ENCODE results near the gene PRSS1.
A peak's percentile ranks its signal among the peaks of the same experiment; 100 is the strongest.
"Not testable (repeated sequence)": the region's sequence is repeated elsewhere in the genome, so short reads cannot be mapped to it uniquely, and the experiment has no call there.

PRSS1 gene

DNA sequence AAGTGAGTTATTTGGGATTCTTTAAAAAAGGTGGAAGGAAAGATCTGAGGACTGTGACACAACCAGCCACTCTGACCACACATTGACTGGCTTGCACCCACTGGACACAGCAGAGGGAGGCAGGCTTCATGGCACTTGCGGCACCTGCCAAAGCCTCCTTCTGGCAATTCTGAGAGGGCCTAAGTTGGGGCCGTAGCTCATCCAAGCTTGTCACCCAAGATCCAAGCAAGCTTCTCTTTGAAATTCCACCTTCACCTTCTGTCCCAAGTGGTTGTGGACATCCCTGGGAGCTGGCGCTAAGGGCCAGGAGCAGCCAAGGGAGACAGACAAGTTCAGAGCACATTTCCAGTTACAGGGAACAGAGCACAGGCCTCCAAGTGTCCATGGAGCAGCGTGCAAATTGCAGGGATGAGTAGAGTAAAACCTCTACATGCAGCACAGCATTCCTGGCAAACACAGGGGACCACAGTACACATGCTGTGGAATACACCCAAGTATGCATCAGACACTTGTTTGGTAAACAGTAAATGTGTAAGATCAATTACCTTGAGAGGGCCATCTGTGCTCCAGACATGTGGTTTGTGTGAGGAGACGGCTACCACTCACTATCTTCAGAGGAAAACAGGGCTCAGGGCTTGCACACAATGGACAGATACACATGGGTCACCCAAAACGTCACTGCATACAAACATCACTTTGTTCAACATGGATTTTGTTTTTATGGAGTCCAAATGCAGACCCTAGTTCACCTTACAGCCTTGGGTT lies 26.3 kb downstream of the PRSS1 start:
- DNase-seq, result not testable (repeated sequence)

DNA sequence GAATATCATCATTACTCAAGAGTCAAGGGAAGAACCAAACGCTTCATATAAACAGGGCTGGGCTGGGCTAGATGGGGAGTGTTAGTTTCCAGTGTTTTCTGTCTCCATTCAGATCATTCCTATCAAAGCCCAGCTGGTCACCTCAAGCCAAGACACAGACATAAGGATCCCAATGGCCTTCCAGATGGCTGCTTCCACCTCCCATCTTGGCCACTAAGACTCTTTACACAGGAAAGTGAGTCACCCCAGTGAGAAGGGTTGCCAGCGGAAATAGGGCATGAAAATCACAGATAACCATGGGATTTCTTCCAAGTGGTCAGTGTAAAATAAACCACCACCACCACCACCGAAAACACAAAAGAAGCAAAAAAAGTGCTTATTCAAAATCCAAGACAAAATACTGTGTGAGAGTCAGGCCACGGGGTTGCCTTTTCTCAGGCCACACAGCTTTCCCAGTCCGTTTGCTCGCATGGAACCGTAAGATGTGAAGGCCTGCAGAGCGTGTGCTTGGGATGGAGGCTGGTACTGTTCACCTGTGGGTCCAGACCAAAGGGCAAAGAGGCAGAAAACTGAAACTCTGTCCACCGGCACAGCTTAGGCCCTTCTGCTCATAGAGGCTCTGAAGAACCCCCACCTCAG lies 27.1 kb downstream of the PRSS1 start:
- DNase-seq, result no peak

GRCh38 chr7:142776845-142777225 lies 27.6 kb downstream of the PRSS1 start:
- DNase-seq, result not testable (repeated sequence)

DNA sequence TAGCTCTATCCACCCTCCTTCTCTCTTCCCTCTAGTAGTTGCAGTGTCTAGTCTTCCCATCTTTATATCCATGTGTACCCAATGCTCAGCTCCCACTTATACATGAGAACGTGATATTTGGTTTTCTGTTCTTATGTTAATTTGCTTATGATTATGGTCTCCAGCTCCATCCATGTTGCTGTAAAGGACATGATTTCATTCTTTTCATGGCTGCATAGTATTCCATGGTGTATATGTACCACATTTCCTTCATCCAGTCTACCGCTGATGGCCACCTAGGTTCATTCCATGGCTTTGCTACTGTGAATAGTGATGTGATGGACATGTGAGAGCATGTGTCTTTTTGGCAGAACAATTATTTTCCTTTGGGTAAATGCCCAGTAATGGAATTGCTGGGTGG lies 28.0 kb downstream of the PRSS1 start:
- DNase-seq, result no peak

DNA sequence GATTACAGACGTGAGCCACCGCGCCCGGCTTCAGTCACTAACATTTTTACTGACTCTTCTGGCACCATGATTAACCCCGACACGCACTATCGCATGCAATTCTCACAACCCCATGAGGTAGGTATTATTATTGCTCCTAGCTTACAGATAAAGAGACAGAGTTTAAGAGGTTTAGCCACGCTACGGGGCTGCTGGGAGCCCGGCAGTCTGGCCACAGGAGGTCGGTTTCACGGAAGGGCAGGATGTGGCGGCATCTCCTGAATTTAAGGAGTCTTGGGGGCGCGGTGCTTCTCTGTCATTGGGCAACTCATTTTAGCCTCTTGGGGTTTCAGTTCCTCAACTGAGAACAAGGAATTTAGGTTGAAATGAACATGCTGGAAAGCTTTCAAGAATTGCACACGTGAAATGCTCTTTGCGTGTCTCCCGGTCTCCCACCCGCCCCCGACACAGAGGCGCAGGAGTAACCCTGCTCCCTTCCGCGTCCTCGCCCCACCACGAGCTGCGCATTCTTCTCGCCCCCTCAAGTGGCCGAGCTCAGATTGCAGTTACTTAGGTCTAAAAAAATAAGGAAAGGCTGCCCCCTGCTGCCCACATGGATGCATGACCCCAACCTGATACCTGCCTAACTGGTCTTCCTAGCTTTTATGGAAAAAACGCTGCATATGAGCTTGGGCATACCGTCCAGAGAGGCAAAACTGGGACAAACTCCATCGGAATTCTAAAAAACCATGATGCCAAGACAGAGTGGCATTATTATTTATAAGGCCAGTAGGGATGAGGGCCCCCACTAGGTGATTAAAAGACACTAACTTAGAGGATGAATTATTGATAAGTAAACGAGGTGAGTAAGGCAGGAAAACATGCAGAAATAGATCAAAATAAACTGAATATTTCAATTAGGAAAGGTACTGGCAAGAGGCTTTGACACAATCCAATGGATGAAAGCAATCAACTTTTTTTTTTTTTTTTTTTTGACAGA lies 33.9 kb downstream of the PRSS1 start:
- DNase-seq, result peak; percentile 88

DNA sequence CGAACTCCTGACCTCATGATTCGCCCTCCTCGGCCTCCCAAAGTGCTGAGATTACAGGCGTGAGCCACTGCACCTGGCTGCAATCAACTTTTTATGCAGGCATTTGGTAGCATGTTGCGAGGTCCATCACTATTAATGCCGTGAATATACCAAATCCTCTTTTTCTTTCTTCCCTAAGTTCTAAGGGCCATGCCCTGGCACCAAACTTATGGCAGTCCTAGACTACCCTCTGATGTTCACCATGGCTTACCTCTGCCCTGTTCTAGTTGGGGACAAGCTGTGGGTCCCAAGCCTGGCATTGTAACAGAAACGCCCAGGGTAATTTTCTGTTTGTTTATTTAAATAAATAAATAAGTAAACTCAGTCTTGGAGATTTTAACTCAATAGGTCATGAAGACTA lies 34.8 kb downstream of the PRSS1 start:
- DNase-seq, result no peak

- no peak for DNase-seq
Observed at GRCh38 chr7:142784716-142785115, 35.4 kb downstream of the PRSS1 start.

DNA sequence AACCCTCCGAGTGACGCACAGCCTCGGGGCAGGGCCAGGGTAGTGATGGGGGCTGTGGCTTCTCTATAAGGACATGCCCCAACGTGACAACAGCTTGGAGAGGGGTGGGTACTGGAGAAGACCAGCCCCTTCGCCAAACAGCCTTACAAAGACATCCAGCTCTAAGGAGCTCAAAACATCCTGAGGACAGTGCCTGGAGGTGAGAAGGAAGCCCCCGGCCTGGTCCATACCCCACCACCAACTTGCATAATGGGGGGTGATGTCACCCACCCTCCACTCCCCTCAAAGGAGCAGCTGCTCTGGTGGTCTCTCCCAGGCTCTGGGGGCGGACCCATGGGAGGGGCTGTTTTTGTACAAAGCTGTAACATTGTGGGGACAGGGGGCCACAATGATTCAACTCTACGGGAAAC lies 36.6 kb downstream of the PRSS1 start:
- no peak for DNase-seq

DNA sequence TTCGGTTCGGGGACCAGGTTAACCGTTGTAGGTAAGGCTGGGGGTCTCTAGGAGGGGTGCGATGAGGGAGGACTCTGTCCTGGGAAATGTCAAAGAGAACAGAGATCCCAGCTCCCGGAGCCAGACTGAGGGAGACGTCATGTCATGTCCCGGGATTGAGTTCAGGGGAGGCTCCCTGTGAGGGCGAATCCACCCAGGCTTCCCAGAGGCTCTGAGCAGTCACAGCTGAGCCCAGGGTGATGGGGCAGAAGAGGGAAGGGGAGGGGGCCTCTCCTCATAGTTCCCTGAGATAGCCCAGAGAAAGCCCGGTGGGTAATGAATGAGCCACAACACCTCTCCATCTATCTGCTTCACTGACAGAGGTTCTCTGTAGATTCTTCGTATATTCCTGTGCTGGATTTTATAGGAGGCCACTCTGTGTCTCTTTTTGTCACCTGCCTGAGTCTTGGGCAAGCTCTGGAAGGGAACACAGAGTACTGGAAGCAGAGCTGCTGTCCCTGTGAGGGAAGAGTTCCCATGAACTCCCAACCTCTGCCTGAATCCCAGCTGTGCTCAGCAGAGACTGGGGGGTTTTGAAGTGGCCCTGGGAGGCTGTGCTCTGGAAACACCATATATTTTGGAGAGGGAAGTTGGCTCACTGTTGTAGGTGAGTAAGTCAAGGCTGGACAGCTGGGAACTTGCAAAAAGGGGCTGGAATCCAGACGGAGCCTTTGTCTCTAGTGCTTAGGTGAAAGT lies 37.9 kb downstream of the PRSS1 start:
- no peak for DNase-seq

- no peak for DNase-seq
Observed at GRCh38 chr7:142787783-142788182, 38.5 kb downstream of the PRSS1 start.

DNA sequence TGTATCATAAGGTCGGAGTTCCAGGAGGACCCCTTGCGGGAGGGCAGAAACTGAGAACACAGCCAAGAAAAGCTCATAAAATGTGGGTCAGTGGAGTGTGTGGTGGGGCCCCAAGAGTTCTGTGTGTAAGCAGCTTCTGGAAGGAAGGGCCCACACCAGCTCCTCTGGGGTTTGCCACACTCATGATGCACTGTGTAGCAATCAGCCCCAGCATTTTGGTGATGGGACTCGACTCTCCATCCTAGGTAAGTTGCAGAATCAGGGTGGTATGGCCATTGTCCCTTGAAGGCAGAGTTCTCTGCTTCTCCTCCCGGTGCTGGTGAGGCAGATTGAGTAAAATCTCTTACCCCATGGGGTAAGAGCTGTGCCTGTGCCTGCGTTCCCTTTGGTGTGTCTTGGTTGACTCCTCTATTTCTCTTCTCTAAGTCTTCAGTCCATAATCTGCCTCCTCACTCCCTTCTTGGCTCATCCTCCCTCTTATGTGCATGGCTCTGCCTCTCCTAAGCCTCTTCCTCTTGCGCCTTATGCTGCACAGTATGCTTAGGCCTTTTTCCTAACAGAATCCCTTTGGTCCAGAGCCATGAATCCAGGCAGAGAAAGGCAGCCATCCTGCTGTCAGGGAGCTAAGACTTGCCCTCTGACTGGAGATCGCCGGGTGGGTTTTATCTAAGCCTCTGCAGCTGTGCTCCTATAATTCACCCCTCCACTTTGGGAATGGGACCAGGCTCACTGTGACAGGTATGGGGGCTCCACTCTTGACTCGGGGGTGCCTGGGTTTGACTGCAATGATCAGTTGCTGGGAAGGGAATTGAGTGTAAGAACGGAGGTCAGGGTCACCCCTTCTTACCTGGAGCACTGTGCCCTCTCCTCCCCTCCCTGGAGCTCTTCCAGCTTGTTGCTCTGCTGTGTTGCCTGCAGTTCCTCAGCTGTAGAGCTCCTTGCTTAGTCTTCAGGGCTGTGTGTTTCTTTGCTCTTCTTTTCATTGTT lies 39.3 kb downstream of the PRSS1 start:
- DNase-seq, result no peak

GRCh38 chr7:142789441-142789840 lies 40.2 kb downstream of the PRSS1 start:
- DNase-seq, result no peak

DNA sequence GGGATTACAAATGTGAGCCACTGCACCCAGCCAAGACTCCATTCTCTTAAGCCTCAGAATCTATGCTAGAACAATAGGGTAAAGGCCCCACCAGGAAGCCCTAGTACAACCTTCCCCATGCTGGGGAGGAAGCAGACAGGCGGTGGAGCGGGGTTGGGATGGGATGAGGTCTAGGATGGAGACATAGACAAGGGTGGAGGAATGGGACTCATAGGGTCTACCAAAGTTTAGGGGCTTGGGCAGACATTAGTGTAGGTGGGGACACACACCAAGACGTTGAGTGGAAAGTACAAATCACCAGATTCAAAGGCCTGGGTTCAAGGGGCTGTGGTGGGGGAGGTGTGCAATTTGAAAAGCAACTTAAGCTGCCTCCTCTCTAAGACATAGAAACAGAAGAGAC lies 40.8 kb downstream of the PRSS1 start:
- no peak for DNase-seq

DNA sequence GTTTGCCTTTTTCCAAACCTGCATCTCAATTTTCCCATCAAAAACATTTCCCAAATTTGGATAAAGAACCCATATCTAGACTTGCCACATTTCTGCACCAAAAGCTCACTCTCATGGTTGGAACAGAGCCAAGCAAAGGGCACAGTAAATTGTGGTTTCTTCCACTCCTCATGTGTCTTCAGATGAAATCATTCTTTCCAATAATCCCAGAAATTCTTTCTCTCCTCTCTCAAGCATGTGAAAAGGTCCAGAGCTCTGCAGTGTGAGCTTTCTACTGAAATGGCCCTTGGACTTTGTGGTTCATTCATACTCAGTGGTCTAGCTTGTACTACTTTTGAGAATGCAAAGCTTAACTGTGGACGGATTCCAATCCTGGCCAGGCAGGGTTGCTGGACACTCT lies 41.3 kb downstream of the PRSS1 start:
- DNase-seq, result no peak

DNA sequence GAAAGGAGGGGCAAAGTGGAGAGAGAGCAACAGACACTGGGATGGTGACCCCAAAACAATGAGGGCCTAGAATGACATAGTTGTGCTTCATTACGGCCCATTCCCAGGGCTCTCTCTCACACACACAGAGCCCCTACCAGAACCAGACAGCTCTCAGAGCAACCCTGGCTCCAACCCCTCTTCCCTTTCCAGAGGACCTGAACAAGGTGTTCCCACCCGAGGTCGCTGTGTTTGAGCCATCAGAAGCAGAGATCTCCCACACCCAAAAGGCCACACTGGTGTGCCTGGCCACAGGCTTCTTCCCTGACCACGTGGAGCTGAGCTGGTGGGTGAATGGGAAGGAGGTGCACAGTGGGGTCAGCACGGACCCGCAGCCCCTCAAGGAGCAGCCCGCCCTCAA lies 42.2 kb downstream of the PRSS1 start:
- DNase-seq, result no peak

GRCh38 chr7:142792129-142792528 lies 42.9 kb downstream of the PRSS1 start:
- no peak for DNase-seq

DNA sequence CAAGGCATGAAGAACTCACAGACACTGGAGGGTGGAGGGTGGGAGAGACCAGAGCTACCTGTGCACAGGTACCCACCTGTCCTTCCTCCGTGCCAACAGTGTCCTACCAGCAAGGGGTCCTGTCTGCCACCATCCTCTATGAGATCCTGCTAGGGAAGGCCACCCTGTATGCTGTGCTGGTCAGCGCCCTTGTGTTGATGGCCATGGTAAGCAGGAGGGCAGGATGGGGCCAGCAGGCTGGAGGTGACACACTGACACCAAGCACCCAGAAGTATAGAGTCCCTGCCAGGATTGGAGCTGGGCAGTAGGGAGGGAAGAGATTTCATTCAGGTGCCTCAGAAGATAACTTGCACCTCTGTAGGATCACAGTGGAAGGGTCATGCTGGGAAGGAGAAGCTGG lies 43.3 kb downstream of the PRSS1 start:
- no peak for DNase-seq

DNA sequence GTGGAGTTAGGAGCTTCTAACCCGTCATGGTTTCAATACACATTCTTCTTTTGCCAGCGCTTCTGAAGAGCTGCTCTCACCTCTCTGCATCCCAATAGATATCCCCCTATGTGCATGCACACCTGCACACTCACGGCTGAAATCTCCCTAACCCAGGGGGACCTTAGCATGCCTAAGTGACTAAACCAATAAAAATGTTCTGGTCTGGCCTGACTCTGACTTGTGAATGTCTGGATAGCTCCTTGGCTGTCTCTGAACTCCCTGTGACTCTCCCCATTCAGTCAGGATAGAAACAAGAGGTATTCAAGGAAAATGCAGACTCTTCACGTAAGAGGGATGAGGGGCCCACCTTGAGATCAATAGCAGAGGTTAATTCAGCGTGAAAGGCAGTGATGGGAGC lies 43.9 kb downstream of the PRSS1 start:
- DNase-seq, result no peak

DNA sequence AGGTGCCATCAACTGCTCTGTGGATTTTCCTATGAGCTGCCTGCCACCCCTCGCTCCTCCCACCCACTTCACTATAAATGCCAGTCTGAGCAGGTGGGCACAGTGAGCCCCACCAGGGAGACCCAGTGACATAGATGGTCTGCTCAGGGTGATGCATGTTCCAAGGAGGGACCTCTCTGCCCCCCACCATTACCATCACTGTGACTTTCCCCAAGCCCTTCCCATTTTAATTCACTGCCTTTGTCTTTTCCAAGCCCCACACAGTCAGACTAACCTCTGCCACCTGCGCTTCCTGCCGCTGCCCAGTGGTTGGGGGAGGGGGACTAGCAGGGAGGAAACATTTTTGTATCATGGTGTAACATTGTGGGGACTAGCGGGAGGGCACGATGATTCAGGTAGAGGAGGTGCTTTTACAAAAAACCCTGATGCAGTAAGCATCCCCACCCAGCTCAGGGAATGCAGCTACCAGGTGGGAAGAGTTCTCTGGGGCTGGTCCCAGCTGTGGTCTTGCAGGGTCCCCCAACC lies 46.1 kb downstream of the PRSS1 start:
- no peak for DNase-seq

DNA sequence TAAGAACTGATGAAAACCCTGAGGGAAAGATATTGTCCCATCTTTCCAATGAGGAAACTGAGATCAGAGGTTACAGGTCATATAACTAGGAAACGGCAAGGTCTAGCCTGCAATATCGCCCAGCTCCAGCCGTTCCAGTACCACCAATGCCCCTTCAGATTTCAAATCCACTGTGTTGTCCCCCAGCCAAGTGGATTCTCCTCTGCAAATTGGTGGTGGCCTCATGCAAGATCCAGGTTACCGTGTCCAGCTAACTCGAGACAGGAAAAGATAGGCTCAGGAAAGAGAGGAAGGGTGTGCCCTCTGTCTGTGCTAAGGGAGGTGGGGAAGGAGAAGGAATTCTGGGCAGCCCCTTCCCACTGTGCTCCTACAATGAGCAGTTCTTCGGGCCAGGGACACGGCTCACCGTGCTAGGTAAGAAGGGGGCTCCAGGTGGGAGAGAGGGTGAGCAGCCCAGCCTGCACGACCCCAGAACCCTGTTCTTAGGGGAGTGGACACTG lies 46.8 kb downstream of the PRSS1 start:
- DNase-seq, result no peak

Measured in femur (tissue), 1 donor.